Measurements from ENCODE around the gene PACRG. TPM values are rescaled to one million over a fixed set of nuclear protein-coding genes. Genes with fewer than 3 reads are reported as not detected.

Gene PACRG
- total RNA-seq, 1 experiment from 2014 or later, result 0.44 TPM

DNA sequence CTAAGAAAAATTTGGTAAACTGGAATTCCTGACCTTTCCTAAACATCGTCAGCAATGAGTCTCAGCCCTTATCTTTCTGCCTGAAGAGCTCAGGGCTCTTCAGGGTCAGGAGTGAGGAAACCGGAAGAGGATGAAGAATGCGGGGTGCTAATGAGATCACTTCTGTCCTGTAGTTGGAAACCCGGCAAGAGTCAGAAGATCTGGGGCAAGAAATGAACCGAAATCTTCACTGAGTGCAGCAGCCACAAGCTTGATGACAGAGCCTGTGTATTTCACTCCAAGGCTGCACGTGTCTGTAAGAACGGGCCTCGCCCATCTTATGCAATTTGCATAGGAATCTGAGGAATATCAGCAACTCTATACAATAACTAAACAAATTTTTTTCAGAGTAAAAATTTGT lies 626.3 kb downstream of the PACRG start:
- ChIA-PET CTCF (interaction anchor here (0.8 kb wide), 1 partner anchor 57 kb away, joined by 3 read pairs; no protein-coding TSS in a partner anchor), POLR2A (no interaction called here)
- no peaks in the 10 kb centered on the region for H3K36me3 Mint-ChIP-seq
- H3K9me3 Mint-ChIP-seq, result no peaks in the 10 kb centered on the region
- ATAC-seq, result no peak
- no peak for DNase-seq (ENCODE audit: low spot score)
- no peak overlapping the region for H3K4me3 Mint-ChIP-seq
- TF ChIP-seq, protein P1, sequence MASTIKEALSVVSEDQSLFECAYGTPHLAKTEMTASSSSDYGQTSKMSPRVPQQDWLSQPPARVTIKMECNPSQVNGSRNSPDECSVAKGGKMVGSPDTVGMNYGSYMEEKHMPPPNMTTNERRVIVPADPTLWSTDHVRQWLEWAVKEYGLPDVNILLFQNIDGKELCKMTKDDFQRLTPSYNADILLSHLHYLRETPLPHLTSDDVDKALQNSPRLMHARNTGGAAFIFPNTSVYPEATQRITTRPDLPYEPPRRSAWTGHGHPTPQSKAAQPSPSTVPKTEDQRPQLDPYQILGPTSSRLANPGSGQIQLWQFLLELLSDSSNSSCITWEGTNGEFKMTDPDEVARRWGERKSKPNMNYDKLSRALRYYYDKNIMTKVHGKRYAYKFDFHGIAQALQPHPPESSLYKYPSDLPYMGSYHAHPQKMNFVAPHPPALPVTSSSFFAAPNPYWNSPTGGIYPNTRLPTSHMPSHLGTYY (CRISPR knock-in tag; IDR thresholded peaks at IDR 0.05), result no peak
- no peak for TF ChIP-seq TP53 (CRISPR knock-in tag; IDR thresholded peaks at IDR 0.05)
- no peak for TF ChIP-seq FOXP1 (CRISPR knock-in tag; IDR thresholded peaks at IDR 0.05; ENCODE audit: borderline replicate concordance)
- TF ChIP-seq, protein P2, sequence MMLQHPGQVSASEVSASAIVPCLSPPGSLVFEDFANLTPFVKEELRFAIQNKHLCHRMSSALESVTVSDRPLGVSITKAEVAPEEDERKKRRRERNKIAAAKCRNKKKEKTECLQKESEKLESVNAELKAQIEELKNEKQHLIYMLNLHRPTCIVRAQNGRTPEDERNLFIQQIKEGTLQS (CRISPR knock-in tag; conservative IDR thresholded peaks at IDR 0.05), result no peak
- TF ChIP-seq, protein P3, sequence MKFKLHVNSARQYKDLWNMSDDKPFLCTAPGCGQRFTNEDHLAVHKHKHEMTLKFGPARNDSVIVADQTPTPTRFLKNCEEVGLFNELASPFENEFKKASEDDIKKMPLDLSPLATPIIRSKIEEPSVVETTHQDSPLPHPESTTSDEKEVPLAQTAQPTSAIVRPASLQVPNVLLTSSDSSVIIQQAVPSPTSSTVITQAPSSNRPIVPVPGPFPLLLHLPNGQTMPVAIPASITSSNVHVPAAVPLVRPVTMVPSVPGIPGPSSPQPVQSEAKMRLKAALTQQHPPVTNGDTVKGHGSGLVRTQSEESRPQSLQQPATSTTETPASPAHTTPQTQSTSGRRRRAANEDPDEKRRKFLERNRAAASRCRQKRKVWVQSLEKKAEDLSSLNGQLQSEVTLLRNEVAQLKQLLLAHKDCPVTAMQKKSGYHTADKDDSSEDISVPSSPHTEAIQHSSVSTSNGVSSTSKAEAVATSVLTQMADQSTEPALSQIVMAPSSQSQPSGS (CRISPR knock-in tag; IDR thresholded peaks at IDR 0.05; ENCODE audit: borderline replicate concordance, low read depth), result no peak
- no peak for TF ChIP-seq PREB (CRISPR knock-in tag; IDR thresholded peaks at IDR 0.05; ENCODE audit: borderline replicate concordance)
- no peak for TF ChIP-seq HMGA2 (CRISPR knock-in tag; IDR thresholded peaks at IDR 0.05)
- no peak for TF ChIP-seq ZNF423 (CRISPR knock-in tag; IDR thresholded peaks at IDR 0.05)
- no peak for TF ChIP-seq RELA (CRISPR knock-in tag; IDR thresholded peaks at IDR 0.05; ENCODE audit: borderline replicate concordance)
- no peak for TF ChIP-seq IRF2 (CRISPR knock-in tag; IDR thresholded peaks at IDR 0.05; ENCODE audit: borderline replicate concordance, low read depth)
- no peak for TF ChIP-seq NR2C2 (CRISPR knock-in tag; IDR thresholded peaks at IDR 0.05)
- no peak for TF ChIP-seq EMX1 (CRISPR knock-in tag; IDR thresholded peaks at IDR 0.05)
- no peak for TF ChIP-seq ZBTB21 (CRISPR knock-in tag; IDR thresholded peaks at IDR 0.05; ENCODE audit: borderline replicate concordance)
- no peak for TF ChIP-seq RORB (CRISPR knock-in tag; IDR thresholded peaks at IDR 0.05)
- TF ChIP-seq ATF1 (CRISPR knock-in tag; IDR thresholded peaks at IDR 0.05), result no peak
- TF ChIP-seq ZNF512 (CRISPR knock-in tag; IDR thresholded peaks at IDR 0.05; ENCODE audit: borderline replicate concordance), result no peak
- TF ChIP-seq SP1 (CRISPR knock-in tag; conservative IDR thresholded peaks at IDR 0.05), result no peak
- TF ChIP-seq ZNF416 (CRISPR knock-in tag; IDR thresholded peaks at IDR 0.05), result no peak
- TF ChIP-seq ZNF263 (CRISPR knock-in tag; IDR thresholded peaks at IDR 0.05; ENCODE audit: low read depth), result no peak
- TF ChIP-seq, protein P4, sequence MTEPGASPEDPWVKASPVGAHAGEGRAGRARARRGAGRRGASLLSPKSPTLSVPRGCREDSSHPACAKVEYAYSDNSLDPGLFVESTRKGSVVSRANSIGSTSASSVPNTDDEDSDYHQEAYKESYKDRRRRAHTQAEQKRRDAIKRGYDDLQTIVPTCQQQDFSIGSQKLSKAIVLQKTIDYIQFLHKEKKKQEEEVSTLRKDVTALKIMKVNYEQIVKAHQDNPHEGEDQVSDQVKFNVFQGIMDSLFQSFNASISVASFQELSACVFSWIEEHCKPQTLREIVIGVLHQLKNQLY (CRISPR knock-in tag; IDR thresholded peaks at IDR 0.05), result no peak
- H3K27me3 Mint-ChIP-seq (ENCODE audit: low read depth), result no peaks in the 10 kb centered on the region; the same call in 1 of the 2 replicates
- no peak overlapping the region for H3K27ac Mint-ChIP-seq
- H3K4me1 Mint-ChIP-seq, result peaks cover 29% of the 10 kb centered on the region
